Mucosa of gallbladder (tissue), 1 donor: ENCODE measurements around the gene ZNF208. TPM values are rescaled to one million over a fixed set of nuclear protein-coding genes. Genes with fewer than 3 reads are reported as not detected.
"Not testable (repeated sequence)": the region's sequence is repeated elsewhere in the genome, so short reads cannot be mapped to it uniquely, and the experiment has no call there.

Source experiments
- DNase-seq: peaks from one replicate; pipeline ENCODE4 v3.0.0-alpha.2; 2020; ENCODE audit warnings: low spot score
- total RNA-seq: library from RNA; stranded (reverse); gene quantifications from one replicate; pipeline ENCODE4 v1.2.1, GENCODE V29; 2021
- donor health status: DM: no; HTN: no; CAD: no.

ZNF208 gene
- total RNA-seq, 1 donor from 2014 or later, result 9.0 TPM

DNA sequence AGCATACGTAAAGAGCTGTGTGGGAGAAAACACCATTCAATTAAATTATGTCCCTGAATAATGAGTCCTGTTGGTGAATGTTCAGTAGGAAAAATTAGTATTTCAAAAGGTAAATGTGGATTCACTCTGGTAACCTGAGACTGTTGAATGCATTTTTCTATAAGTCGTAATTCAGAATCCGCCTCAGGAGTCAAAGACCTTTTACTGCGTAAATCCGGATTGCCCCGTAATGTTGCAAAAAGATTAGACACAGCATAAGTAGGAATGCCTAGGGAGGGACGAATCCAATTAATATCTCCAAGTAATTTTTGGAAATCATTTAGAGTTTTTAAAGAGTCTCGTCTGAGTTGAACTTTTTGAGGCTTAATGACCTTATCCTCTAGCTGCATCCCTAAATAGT lies 126.0 kb downstream of the ZNF208 start:
- DNase-seq, result not testable (repeated sequence)

DNA sequence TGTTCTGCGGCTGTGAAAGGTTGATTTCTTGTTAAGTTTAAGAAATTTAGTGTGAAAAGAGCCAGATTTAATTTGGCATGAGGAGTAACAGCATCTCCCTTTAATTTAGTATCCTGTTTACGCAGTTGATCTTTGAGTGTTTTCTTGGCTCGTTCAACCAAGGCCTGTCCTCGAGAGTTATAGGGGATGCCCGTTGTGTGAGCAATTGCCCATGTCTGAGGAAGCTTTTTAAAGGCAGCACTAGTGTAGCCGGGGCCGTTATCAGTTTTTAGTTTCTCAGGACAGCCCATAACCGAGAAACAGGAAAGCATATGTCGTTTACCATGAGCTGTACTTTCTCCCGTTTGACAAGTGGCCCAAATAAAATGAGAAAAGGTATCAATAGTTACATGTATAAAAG lies 127.2 kb downstream of the ZNF208 start:
- DNase-seq, result no peak

Other genes with a start within 250 kb of the ZNF208 start
- 7.6 TPM for gene ZNF100, start 243.4 kb downstream of the ZNF208 start, total RNA-seq
- 20.7 TPM for gene ZNF43, start 174.8 kb downstream of the ZNF208 start, total RNA-seq
- gene ZNF257, start 41.5 kb upstream of the ZNF208 start, total RNA-seq, result 3.3 TPM
- gene ZNF676, start 186.0 kb upstream of the ZNF208 start, total RNA-seq, result 2.2 TPM